Nephron (organoid): Measurements from ENCODE around the gene RBM3.

Experiments
- H3K27ac Mint-ChIP-seq, 3 experiments: 2 replicates each; pipeline ENCODE4 v1.8.0; 2020; ENCODE audit warnings: mixed read lengths in 3 of 3, mild to moderate bottlenecking in 2 of 3, moderate library complexity in 1 of 3
- H3K27me3 Mint-ChIP-seq: 2 replicates; pipeline ENCODE4 v1.8.0; 2021; ENCODE audit warnings: low read depth, mild to moderate bottlenecking, moderate library complexity, mixed read lengths
- H3K36me3 Mint-ChIP-seq: 2 replicates; pipeline ENCODE4 v1.8.0; 2020; ENCODE audit warnings: low read depth, mixed read lengths
- H3K4me1 Mint-ChIP-seq: 2 replicates; pipeline ENCODE4 v1.8.0; 2020; ENCODE audit warnings: mixed read lengths
- H3K4me3 Mint-ChIP-seq, 3 experiments: 2 replicates each; pipeline ENCODE4 v1.8.0; 2020; ENCODE audit warnings: mild to moderate bottlenecking in 3 of 3, mixed read lengths in 3 of 3, moderate library complexity in 2 of 3
- H3K9me3 Mint-ChIP-seq: 2 replicates; pipeline ENCODE4 v1.8.0; 2020; ENCODE audit warnings: mixed read lengths
- TF ChIP-seq, protein P1 (sequence below), 3 experiments: fragments of 200-600 bp; sonication (generic); IDR thresholded peaks; one replicate each; pipeline ENCODE4 v1.5.0; 2021; ENCODE audit warnings: antibody characterized with exemption in 3 of 3; ENCODE audit not compliant: unreplicated experiment in 3 of 3

RBM3 gene

DNA sequence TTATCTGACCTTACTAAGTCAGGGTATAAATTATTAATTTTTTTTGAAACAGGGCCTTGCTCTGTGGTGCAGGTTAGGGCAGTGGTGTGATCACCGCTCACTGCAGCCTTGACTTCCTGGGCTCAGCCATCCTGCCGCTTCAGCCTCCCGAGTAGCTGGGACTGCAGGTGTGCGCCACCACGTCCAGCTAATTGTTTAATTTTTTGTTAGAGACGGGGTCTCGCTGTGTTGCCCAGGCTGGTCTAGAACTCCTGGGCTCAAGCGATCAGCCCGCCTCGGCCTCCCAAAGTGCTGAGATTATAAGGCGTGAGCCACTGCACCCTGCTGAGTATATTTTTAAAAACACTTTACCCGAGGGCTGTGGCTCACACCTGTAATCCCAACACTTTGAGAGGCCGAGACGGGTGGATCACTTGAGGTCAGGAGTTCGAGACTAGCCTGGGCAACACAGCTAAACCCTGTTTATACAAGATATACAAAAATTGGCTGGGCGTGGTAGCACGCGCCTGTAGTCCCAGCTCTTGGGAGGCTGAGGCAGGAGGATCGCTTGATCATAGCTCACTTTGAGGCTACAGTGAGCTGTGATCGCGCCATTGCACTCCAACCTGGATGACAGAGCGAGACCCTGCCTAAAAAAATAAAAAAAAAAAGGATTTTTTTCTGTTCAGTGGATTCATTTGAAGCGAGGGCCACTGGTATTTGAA, 35.5 kb upstream of the RBM3 start:
- Mint-ChIP-seq H3K27ac (peak overlapping the region; percentile 14 to 85 (median 85)), H3K4me3 (peak overlapping the region; percentile 81 to 87 (median 86)), H3K36me3 (peaks cover 13% of the 10 kb centered on the region), H3K27me3 (no peaks in the 10 kb centered on the region), H3K4me1 (peaks cover 7% of the 10 kb centered on the region), H3K9me3 (peaks cover 7% of the 10 kb centered on the region)
- TF ChIP-seq, protein P1, sequence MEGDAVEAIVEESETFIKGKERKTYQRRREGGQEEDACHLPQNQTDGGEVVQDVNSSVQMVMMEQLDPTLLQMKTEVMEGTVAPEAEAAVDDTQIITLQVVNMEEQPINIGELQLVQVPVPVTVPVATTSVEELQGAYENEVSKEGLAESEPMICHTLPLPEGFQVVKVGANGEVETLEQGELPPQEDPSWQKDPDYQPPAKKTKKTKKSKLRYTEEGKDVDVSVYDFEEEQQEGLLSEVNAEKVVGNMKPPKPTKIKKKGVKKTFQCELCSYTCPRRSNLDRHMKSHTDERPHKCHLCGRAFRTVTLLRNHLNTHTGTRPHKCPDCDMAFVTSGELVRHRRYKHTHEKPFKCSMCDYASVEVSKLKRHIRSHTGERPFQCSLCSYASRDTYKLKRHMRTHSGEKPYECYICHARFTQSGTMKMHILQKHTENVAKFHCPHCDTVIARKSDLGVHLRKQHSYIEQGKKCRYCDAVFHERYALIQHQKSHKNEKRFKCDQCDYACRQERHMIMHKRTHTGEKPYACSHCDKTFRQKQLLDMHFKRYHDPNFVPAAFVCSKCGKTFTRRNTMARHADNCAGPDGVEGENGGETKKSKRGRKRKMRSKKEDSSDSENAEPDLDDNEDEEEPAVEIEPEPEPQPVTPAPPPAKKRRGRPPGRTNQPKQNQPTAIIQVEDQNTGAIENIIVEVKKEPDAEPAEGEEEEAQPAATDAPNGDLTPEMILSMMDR (IDR thresholded peaks at IDR 0.05; ENCODE audit: unreplicated experiment in 3 of 3), result no peak

- Mint-ChIP-seq H3K9me3 (peaks cover 6% of the 10 kb centered on the region), H3K4me3 (peak within 1 kb of the TSS; percentile 81 to 87 (median 86)), H3K27ac (peak within 1 kb of the TSS; percentile 14 to 85 (median 85)), H3K27me3 (no peaks in the 10 kb centered on the region), H3K36me3 (peaks cover 16% of the 10 kb centered on the region), H3K4me1 (peaks cover 7% of the 10 kb centered on the region)
- TF ChIP-seq, protein P1 (IDR thresholded peaks at IDR 0.05; ENCODE audit: unreplicated experiment in 3 of 3), result peak; percentile 12 to 43 (median 13)
These were observed 34.8 kb upstream of the RBM3 start, which contains the start of gene TBC1D25 for GRCh38 chrX:48539345-48540027. TSS of gene TBC1D25 (plus strand) at chrX:48539714. CDS start at chrX:48539798, 84 bp downstream.

DNA sequence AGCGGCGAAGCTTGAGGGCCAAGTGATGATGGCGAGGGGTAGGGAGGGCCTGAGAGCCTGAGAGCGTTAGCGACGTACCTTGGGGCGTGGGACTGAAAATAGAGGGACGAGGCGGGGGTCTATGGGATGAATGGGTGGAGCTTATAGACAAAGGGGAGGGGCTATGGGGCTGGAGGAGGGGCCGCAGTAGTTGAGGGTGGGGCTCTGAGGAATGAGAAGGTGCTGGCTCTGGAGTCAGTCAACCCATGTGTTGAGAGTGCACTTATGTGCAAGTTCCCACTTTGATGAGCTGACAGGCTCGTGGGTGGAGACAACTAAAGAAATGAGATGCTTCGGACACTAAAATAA, 34.3 kb upstream of the RBM3 start:
- H3K36me3 Mint-ChIP-seq, result peaks cover 20% of the 10 kb centered on the region
- TF ChIP-seq, protein P1 (IDR thresholded peaks at IDR 0.05; ENCODE audit: unreplicated experiment in 3 of 3), result peak in 1 of 3 experiments; percentile 7
- peak overlapping the region; percentile 81 to 87 (median 86) for H3K4me3 Mint-ChIP-seq
- peaks cover 7% of the 10 kb centered on the region for H3K4me1 Mint-ChIP-seq
- H3K9me3 Mint-ChIP-seq, result peaks cover 2% of the 10 kb centered on the region
- no peaks in the 10 kb centered on the region for H3K27me3 Mint-ChIP-seq
- H3K27ac Mint-ChIP-seq, result peak overlapping the region; percentile 14 to 85 (median 78)

GRCh38 chrX:48540480-48540879, 33.8 kb upstream of the RBM3 start:
- Mint-ChIP-seq H3K4me3 (peak overlapping the region; percentile 81 to 87 (median 86)), H3K27me3 (no peaks in the 10 kb centered on the region), H3K4me1 (peaks cover 7% of the 10 kb centered on the region), H3K9me3 (peaks cover 2% of the 10 kb centered on the region), H3K36me3 (peaks cover 23% of the 10 kb centered on the region), H3K27ac (peak overlapping the region in 1 of 3 experiments; percentile 85)
- TF ChIP-seq, protein P1 (IDR thresholded peaks at IDR 0.05; ENCODE audit: unreplicated experiment in 3 of 3), result no peak

DNA sequence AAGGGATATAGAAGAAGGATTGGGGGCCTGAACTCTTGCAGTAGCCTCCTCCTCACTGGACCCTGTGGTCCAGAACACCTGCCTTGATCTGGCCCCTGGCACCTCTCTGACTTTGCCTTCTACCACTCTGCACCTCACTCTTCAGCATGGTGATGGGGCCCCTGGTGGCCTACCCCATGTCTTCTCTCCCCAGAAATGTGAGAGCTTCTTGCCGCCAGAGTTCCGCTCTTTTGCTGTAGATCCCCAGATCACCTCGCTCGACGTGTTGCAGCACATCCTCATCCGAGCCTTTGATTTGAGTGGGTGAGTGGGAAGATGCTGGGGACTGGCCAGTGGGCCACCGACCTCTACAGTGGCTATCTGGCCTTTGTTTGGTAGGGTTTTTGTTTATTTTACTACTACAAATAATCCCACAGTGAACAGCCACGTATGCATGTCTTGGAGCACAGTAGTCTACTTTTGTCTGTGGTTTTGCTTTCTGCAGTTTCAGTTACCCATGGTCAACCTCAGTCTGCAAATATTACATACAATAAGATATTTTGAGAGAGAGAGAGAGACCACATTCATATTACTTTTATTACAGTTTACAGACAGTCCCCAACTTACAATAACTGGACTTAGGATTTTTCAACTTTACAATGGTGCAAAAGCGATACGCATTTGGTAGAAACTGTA, 33.0 kb upstream of the RBM3 start:
- peaks cover 3% of the 10 kb centered on the region for H3K9me3 Mint-ChIP-seq
- peaks cover 7% of the 10 kb centered on the region for H3K4me1 Mint-ChIP-seq
- H3K27me3 Mint-ChIP-seq, result no peaks in the 10 kb centered on the region
- H3K27ac Mint-ChIP-seq, result no peak overlapping the region
- peak overlapping the region; percentile 53 to 86 (median 64) for H3K4me3 Mint-ChIP-seq
- TF ChIP-seq, protein P1 (IDR thresholded peaks at IDR 0.05; ENCODE audit: unreplicated experiment in 3 of 3), result no peak
- peaks cover 25% of the 10 kb centered on the region for H3K36me3 Mint-ChIP-seq
